IMR-90 (cell line): Measurements from ENCODE around the gene MTOR. TPM values are rescaled to one million over a fixed set of nuclear protein-coding genes. Genes with fewer than 3 reads are reported as not detected.

Source experiments
- ATAC-seq: fragments of 200-7000 bp; cut with Tn5 transposase; 2 replicates; pipeline ENCODE4 v1.9.1; 2020; ENCODE audit warnings: low read depth, mild to moderate bottlenecking, moderate library complexity
- BruUV-seq: library from RNA; stranded (reverse); fragments of 400-500 nt; replicated peaks from 2 replicates; lab custom pipeline; 2021; lab: Mats Ljungman, UMichigan
- CTCF ChIA-PET: fragments of 300-600 bp; formaldehyde crosslinking; extraction: SDS; loops from one replicate; lab custom pipeline; 2021; ENCODE audit warnings: antibody characterized with exemption; lab: Yijun Ruan, JAX
- POLR2A ChIA-PET: fragments of 300-600 bp; sonication (Branson Sonifier 250); formaldehyde crosslinking; loops from one replicate; lab custom pipeline; 2022; ENCODE audit warnings: antibody characterized with exemption; ENCODE audit not compliant: unreplicated experiment; lab: Charles Lee
- DNase-seq: peaks from one replicate; pipeline ENCODE4 v3.0.0; 2013
- H2AFZ ChIP-seq: replicated peaks from 2 replicates; pipeline ENCODE3; 2013; ENCODE audit warnings: low read length, mild to moderate bottlenecking; ENCODE audit not compliant: poor library complexity
- H2AK5ac ChIP-seq: 2 replicates; pipeline ENCODE4 v1.6.1; 2013; ENCODE audit warnings: low read depth, low read length, inconsistent platforms
- H2AK9ac ChIP-seq: replicated peaks from 2 replicates; pipeline ENCODE3; 2013; ENCODE audit warnings: mild to moderate bottlenecking, low read depth, low read length, moderate library complexity; ENCODE audit not compliant: poor library complexity
- H2BK120ac ChIP-seq: 2 replicates; pipeline ENCODE4 v1.6.1; 2013; ENCODE audit warnings: low read depth, low read length, inconsistent platforms
- H2BK15ac ChIP-seq: 3 replicates; pipeline ENCODE4 v1.6.1; 2013; ENCODE audit warnings: low read depth, low read length, inconsistent platforms
- H2BK20ac ChIP-seq: 2 replicates; pipeline ENCODE4 v1.6.1; 2013; ENCODE audit warnings: low read depth, mild to moderate bottlenecking, inconsistent platforms, low read length, moderate library complexity
- H2BK5ac ChIP-seq: 2 replicates; pipeline ENCODE4 v1.6.1; 2013; ENCODE audit warnings: mild to moderate bottlenecking, low read depth, low read length, inconsistent platforms; ENCODE audit not compliant: poor library complexity, severe bottlenecking
- H3K14ac ChIP-seq: replicated peaks from 2 replicates; pipeline ENCODE4 v1.6.1; 2013; ENCODE audit warnings: low read depth, low read length, inconsistent platforms
- H3K18ac ChIP-seq: 2 replicates; pipeline ENCODE4 v1.6.1; 2013; ENCODE audit warnings: low read depth, low read length, control low read depth
- H3K23ac ChIP-seq: 2 replicates; pipeline ENCODE4 v1.6.1; 2013; ENCODE audit warnings: low read depth, low read length, inconsistent platforms
- H3K27ac ChIP-seq: 2 replicates; pipeline ENCODE4 v1.5.1; 2013; ENCODE audit warnings: mild to moderate bottlenecking, control low read depth, low read length; ENCODE audit not compliant: insufficient read depth
- H3K27me3 ChIP-seq: 2 replicates; pipeline ENCODE4 v1.6.1; 2013; ENCODE audit warnings: low read length; ENCODE audit not compliant: control insufficient read depth, insufficient read depth
- H3K36me3 ChIP-seq: 2 replicates; pipeline ENCODE4 v1.6.1; 2013; ENCODE audit warnings: low read length, mixed read lengths; ENCODE audit not compliant: control insufficient read depth, insufficient read depth
- H3K4ac ChIP-seq: 2 replicates; pipeline ENCODE4 v1.6.1; 2013; ENCODE audit warnings: low read depth, low read length, inconsistent platforms
- H3K4me1 ChIP-seq: 2 replicates; pipeline ENCODE4 v1.6.1; 2013; ENCODE audit warnings: low read length, mixed read lengths; ENCODE audit not compliant: control insufficient read depth, insufficient read depth
- H3K4me2 ChIP-seq: 2 replicates; pipeline ENCODE4 v1.6.1; 2013; ENCODE audit warnings: low read depth, mild to moderate bottlenecking, control low read depth, low read length, moderate library complexity
- H3K4me3 ChIP-seq: 2 replicates; pipeline ENCODE4 v1.5.1; 2013; ENCODE audit warnings: low read depth, mild to moderate bottlenecking, control low read depth, low read length, moderate library complexity; ENCODE audit not compliant: insufficient read depth
- H3K56ac ChIP-seq: 2 replicates; pipeline ENCODE4 v1.6.1; 2013; ENCODE audit warnings: low read length, inconsistent platforms; ENCODE audit not compliant: insufficient read depth; ENCODE audit errors: extremely low read depth
- H3K79me1 ChIP-seq, 2 experiments: 2 replicates each; pipeline ENCODE4 v1.6.1; 2013; ENCODE audit warnings: low read length in 2 of 2, inconsistent platforms in 1 of 2, low read depth in 1 of 2
- H3K9ac ChIP-seq: 2 replicates; pipeline ENCODE4 v1.6.1; 2013; ENCODE audit warnings: low read depth, low read length, control low read depth
- H3K9me1 ChIP-seq: 2 replicates; pipeline ENCODE4 v1.6.1; 2013; ENCODE audit warnings: low read length, inconsistent platforms; ENCODE audit not compliant: insufficient read depth
- H3K9me3 ChIP-seq: 2 replicates; pipeline ENCODE4 v1.6.1; 2013; ENCODE audit warnings: low read length; ENCODE audit not compliant: control insufficient read depth, insufficient read depth
- H4K20me1 ChIP-seq: 2 replicates; pipeline ENCODE4 v1.6.1; 2013; ENCODE audit warnings: low read length, inconsistent platforms; ENCODE audit not compliant: insufficient read depth
- H4K5ac ChIP-seq: 2 replicates; pipeline ENCODE4 v1.6.1; 2013; ENCODE audit warnings: mild to moderate bottlenecking, low read depth, low read length, control low read depth
- H4K8ac ChIP-seq, 2 experiments: 2 replicates each; pipeline ENCODE4 v1.6.1; 2013; ENCODE audit warnings: low read depth in 2 of 2, low read length in 2 of 2, control low read depth in 1 of 2, inconsistent platforms in 1 of 2
- H4K91ac ChIP-seq: 2 replicates; pipeline ENCODE4 v1.6.1; 2013; ENCODE audit warnings: low read depth, low read length, inconsistent platforms; ENCODE audit not compliant: insufficient read depth
- BHLHE40 ChIP-seq: fragments of 150-350 bp; IDR thresholded peaks from 2 replicates; pipeline ENCODE4 v1.6.1; 2016; ENCODE audit warnings: mild to moderate bottlenecking, low read depth, low read length
- CEBPB ChIP-seq: IDR thresholded peaks from 2 replicates; pipeline ENCODE4 v1.6.1; 2012; ENCODE audit warnings: low read depth, low read length, improper control_type of control experiment
- CHD1 ChIP-seq: IDR thresholded peaks from 2 replicates; pipeline ENCODE4 v1.6.1; 2012; ENCODE audit warnings: low read depth, low read length, improper control_type of control experiment
- FOS ChIP-seq: fragments of 150-350 bp; IDR thresholded peaks from 2 replicates; pipeline ENCODE4 v1.6.1; 2016; ENCODE audit warnings: low read depth, low read length
- MAFK ChIP-seq: IDR thresholded peaks from 2 replicates; pipeline ENCODE4 v1.6.1; 2012; ENCODE audit warnings: low read depth, low read length, improper control_type of control experiment
- MAZ ChIP-seq: IDR thresholded peaks from 2 replicates; pipeline ENCODE4 v1.6.1; 2012; ENCODE audit warnings: low read depth, mild to moderate bottlenecking, low read length, improper control_type of control experiment, moderate library complexity, borderline replicate concordance
- MXI1 ChIP-seq: IDR thresholded peaks from 2 replicates; pipeline ENCODE4 v1.6.1; 2012; ENCODE audit warnings: low read depth, mild to moderate bottlenecking, low read length, moderate library complexity, borderline replicate concordance
- NFE2L2 ChIP-seq: fragments of 150-350 bp; IDR thresholded peaks from 2 replicates; pipeline ENCODE4 v1.6.1; 2016; ENCODE audit warnings: low read depth, mild to moderate bottlenecking, low read length
- POLR2A ChIP-seq: IDR thresholded peaks from 2 replicates; pipeline ENCODE4 v1.6.1; 2012; ENCODE audit warnings: mild to moderate bottlenecking, low read depth, low read length
- RCOR1 ChIP-seq: IDR thresholded peaks from 2 replicates; pipeline ENCODE4 v1.6.1; 2012; ENCODE audit warnings: mild to moderate bottlenecking, low read length, improper control_type of control experiment; ENCODE audit not compliant: insufficient replicate concordance
- RFX5 ChIP-seq: IDR thresholded peaks from 2 replicates; pipeline ENCODE4 v1.8.0; 2012; ENCODE audit warnings: low read depth, mild to moderate bottlenecking, low read length, moderate library complexity
- USF2 ChIP-seq: fragments of 150-350 bp; IDR thresholded peaks from 2 replicates; pipeline ENCODE4 v1.6.1; 2017; ENCODE audit warnings: mild to moderate bottlenecking, antibody characterized with exemption, low read length, low read depth
- WGBS, 2 experiments: methylation state at CpG; one replicate each; pipeline versions ENCODE4 v1.1.5 to v1.1.7; 2013; ENCODE audit warnings: missing lambda C conversion rate in 2 of 2; ENCODE audit not compliant: insufficient read length in 1 of 2; ENCODE audit errors: extremely low coverage in 2 of 2; 5-methylcytosine and 5-hydroxymethylcytosine counted together
- dilution Hi-C: fragments of 300-500 bp; cut with HindIII; formaldehyde crosslinking; loops from one replicate; pipeline ENCODE4 v1.14.3; 2018; ENCODE audit warnings: low sequenced_read_pairs; ENCODE audit not compliant: unreplicated experiment
- in situ Hi-C: fragments of 300-500 bp; cut with MboI; formaldehyde crosslinking; loops from 3 replicates; pipeline ENCODE4 v1.14.3; 2019; ENCODE audit warnings: low sequenced_read_pairs, inconsistent platforms, mixed read lengths
- intact Hi-C: fragments of 100-400 bp; cut with micrococcal nuclease; formaldehyde crosslinking; loops from 2 replicates; pipeline ENCODE4 v1.10.0; 2022
- polyA plus RNA-seq, 3 experiments: library from polyadenylated mRNA; depleted of rRNA; stranded (reverse); fragments of >200 nt; gene quantifications; 2 replicates each; pipeline ENCODE4 v1.2.3, GENCODE V29; 2012; ENCODE audit warnings: low replicate concordance in 1 of 3
- total RNA-seq: library from RNA; depleted of rRNA; stranded (reverse); fragments of >200 nt; gene quantifications from 2 replicates; pipeline ENCODE4 v1.2.3, GENCODE V29; 2012

Gene MTOR
- total and polyA plus RNA-seq, 2 of the 4 experiments (the other 2 are of a cell fraction): 19.2 to 36.7 TPM

GRCh38 chr1:11068600-11069473 lies 193.5 kb downstream of the MTOR start:
- H3K79me1 ChIP-seq: peaks cover 4% of the 10 kb centered on the region in 2 experiments; a peak in 1 of 4 replicates
- no peak overlapping the region for H4K5ac ChIP-seq
- no peak overlapping the region for H3K4ac ChIP-seq
- no peaks in the 10 kb centered on the region for H3K27me3 ChIP-seq
- intact Hi-C loops: no loop called here
- H3K18ac ChIP-seq: no peak overlapping the region
- CTCF ChIA-PET: no interaction called here
- H3K4me1 ChIP-seq: no peaks in the 10 kb centered on the region
- no peak overlapping the region for H3K56ac ChIP-seq
- no peaks in the 10 kb centered on the region for H3K9me3 ChIP-seq
- no peak overlapping the region for H2BK15ac ChIP-seq
- H4K91ac ChIP-seq: no peak overlapping the region
- H2AK5ac ChIP-seq: no peak overlapping the region
- H2AK9ac ChIP-seq: no peak overlapping the region
- H3K4me2 ChIP-seq: no peak overlapping the region
- no peak overlapping the region for H3K14ac ChIP-seq
- WGBS, 2 experiments: 94% methylated on average over 8 of the region's 17 CpGs; no CpG with 5 or more reads in 1 of the 2 experiments
- DNase-seq (no peak), ATAC-seq (no peak)
- H3K23ac ChIP-seq: no peak overlapping the region
- H2BK20ac ChIP-seq: no peak overlapping the region
- no peak overlapping the region for H2AFZ ChIP-seq
- H4K8ac ChIP-seq: no peak overlapping the region
- POLR2A ChIA-PET: no interaction called here
- H3K9me1 ChIP-seq: no peaks in the 10 kb centered on the region
- BruUV-seq: no TSS peak
- H4K20me1 ChIP-seq: no peaks in the 10 kb centered on the region
- H3K36me3 ChIP-seq: peaks cover 64% of the 10 kb centered on the region
- no peak overlapping the region for H2BK120ac ChIP-seq
- TF ChIP-seq MXI1: no peak
- no peak for TF ChIP-seq USF2
- no peak for TF ChIP-seq RFX5
- no peak for TF ChIP-seq NFE2L2
- no peak for TF ChIP-seq CEBPB
- no peak for TF ChIP-seq BHLHE40
- TF ChIP-seq FOS: no peak
- no peak for TF ChIP-seq MAZ
- no peak for TF ChIP-seq POLR2A
- TF ChIP-seq MAFK: no peak
- TF ChIP-seq CHD1: no peak
- no peak for TF ChIP-seq RCOR1
- no peak overlapping the region for H3K4me3 ChIP-seq
- dilution Hi-C loops: no loop called here
- no peak overlapping the region for H2BK5ac ChIP-seq
- no peak overlapping the region for H3K9ac ChIP-seq
- H3K27ac ChIP-seq: no peak overlapping the region
- in situ Hi-C loops: no loop called here
